ENCODE results near the gene SMAP2.
"Not testable (repeated sequence)": the region's sequence is repeated elsewhere in the genome, so short reads cannot be mapped to it uniquely, and the experiment has no call there.

Gene SMAP2

DNA sequence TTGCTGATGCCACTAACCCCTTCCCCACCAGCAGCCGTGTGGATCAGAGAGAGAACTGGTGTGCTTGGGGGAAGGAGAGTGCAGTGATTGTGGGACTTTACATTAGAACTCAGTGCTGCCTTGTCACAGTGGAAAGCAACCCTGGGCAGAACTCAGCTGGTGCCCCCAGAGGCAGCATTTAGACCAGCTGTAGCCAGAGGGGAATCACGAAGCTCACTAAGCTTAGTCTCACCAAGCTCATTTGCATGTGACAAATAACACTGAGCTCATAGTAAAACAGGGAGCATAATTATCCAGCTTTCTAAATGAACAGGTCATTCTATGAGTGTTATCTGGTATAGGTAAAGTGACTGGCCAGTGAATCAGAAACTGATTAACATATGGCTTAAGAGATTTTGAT lies 9.8 kb upstream of the SMAP2 start:
- no peak for DNase-seq (ENCODE audit: low read depth)
- H3K4me3 ChIP-seq (ENCODE audit: low read depth, low read length) = no peak overlapping the region

DNA sequence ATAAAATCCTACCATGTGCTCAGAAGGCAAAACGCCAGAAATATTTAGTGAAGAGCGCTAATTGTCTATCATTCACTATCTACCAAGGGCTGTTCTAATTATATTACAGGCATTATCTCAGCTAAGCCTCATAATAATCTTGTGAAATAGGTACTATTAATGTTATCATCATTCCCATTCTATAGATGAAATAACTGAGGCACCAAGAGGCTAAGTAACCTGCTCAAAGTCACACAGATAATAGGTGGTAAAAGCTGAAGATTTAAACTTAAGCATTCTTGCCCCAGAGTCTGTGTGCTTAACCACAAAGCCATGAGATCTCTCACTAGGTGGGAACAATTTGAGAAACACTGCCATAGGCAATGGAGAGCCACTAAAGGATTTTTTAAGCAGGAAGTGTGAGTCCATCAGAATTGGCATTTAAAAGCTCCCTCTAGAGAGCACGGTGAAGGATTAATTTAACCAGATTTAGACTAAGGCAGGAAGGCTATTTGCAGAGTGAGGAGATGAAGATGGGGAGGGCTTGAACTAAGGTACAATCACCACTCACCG lies 1.7 kb upstream of the SMAP2 start:
- H3K4me3 ChIP-seq (ENCODE audit: low read depth, low read length) = no peak overlapping the region
- no peak for DNase-seq (ENCODE audit: low read depth)

DNA sequence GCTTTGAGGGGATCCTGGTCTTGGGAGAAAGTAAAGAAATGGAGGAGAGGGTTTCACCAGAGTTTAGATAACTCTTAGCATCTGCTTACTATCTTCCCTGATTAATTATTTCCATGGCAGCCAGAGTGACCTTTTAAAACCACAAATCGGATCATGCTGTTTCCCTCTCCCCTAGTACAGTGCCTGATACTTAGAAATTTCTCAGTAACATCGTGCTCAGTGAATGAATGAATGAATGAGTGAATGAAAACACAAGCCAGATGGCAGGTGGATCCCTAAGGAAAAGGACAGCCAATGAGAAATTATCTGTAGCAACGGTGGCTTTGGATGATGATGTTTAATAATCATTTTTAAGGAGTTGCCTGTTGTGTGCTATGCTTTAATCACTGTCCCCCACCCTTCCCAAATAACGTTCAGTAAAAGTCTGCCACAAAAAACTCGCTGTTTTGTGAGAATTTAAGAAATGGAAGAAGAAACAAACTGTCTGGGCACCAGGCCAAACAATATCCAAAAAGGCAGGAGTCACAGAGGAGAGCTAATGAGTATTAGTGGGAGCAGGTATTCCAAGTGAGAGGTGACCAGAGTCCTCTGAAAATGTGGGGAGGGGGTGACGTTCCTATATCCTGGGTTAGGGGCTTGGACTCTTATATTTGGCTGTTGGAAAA lies 737 bp upstream of the SMAP2 start:
- no peak for DNase-seq (ENCODE audit: low read depth)
- H3K4me3 ChIP-seq (ENCODE audit: low read depth, low read length) = peak overlapping the region; percentile 100

DNA sequence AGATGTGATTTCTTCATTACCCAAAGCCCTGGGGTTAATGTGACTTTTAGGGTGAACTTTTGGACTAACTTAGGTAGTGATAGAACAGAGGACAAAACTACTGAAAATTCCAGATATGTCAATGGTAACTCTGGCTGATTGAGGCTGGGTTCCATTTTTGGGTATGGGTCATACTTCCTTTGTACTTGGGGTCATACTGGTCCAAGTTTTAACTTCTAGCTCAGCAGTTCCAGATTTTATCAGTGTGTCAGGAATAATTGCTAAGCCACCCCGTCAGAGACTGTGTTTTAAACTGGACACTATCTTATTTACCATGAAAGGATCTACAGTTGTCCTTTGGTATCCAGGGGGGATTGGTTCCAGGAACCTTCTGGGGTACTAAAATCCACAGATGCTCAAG lies 4.0 kb downstream of the SMAP2 start:
- DNase-seq (ENCODE audit: low read depth) = no peak
- H3K4me3 ChIP-seq (ENCODE audit: low read depth, low read length) = no peak overlapping the region

DNA sequence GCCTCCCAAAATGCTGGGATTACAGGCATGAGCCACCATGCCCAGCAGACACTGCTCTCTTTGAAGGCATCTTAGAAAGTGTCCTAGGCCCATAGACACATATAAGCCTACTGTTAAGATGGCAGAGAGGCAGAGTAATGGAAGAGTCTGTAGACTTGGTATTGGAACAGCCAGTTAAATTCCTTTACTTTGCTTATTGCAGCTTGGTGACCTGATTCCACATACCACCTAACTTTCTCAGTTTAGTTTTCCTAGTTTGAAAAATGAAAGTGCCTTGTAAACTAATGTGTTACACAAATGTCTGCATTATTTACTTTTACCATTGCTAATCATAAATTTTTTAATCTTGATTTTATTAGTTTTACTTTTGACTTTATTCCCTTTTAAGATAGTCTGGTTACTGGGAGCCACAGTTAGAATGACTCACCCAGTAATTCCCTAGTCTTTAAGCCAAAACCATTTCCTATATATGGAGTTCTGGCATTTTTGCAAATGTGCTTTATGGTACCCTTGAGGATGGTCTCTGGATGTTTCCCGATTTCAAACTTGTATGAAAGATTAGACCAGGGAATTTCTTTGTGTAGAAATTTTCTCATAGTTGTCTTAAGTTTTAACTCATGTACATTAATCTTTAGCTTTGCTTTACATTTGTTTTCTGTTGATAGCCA lies 6.4 kb downstream of the SMAP2 start:
- H3K4me3 ChIP-seq (ENCODE audit: low read depth, low read length) = no peak overlapping the region
- DNase-seq (ENCODE audit: low read depth) = peak; percentile 79

DNA sequence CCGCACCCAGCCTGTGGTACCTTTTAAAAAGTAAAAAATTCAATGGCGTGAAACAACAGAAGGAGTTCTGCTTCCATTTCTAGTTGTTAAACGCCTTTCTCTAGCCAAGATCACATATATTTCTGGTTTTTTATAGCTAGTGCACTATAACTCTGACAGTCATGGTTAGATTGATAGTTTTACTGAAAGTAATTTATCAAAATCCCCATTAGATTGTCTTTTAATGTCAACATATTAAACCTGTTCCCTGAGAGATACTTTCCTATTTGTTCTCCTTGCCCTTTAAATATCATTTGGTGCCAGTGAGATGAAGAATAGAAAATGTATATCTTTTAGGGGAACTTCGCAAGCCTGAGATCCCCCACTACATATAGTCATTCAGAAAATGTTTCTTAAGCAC lies 7.3 kb downstream of the SMAP2 start:
- DNase-seq (ENCODE audit: low read depth) = no peak
- H3K4me3 ChIP-seq (ENCODE audit: low read depth, low read length) = no peak overlapping the region

DNA sequence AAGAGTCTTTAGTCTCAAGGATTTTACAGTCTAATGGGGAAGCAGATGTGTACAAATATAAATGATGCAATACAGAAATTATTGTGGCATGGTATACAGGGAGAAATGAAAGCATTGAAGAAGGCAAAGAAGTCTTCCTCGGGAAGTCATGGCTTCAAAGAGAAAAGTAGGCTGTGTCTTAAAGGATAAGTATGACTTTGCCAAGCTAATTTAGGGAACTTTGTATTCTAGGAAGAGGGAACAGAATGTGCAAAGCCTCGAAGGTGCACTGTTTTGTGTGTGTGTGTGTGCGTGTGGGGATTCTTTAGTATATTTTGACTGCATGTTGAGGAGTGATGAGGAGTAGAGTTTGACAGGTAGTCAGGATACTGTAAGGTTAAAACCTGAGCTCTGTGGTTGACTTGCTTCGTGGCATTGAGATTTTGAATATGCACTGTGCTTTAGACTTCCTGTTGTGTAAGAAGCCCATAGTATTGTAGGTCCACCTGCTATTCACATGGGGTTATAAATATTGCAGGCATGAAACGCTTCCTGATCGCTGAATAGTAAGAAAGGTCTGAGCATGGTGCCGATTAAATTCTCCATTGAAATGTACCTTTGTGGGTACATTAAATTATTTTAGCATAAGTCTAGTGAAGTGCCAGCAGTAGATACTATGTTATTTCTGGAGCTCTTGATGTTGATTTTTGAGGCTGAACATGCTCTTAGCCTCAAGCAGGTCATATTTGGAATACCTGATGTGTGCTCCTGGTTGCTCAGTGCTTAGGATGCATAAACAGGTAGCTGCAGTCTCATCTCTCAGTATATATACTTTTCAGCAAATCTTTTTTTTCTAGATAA lies 8.0 kb downstream of the SMAP2 start:
- H3K4me3 ChIP-seq (ENCODE audit: low read depth, low read length) = no peak overlapping the region
- DNase-seq (ENCODE audit: low read depth) = no peak

DNA sequence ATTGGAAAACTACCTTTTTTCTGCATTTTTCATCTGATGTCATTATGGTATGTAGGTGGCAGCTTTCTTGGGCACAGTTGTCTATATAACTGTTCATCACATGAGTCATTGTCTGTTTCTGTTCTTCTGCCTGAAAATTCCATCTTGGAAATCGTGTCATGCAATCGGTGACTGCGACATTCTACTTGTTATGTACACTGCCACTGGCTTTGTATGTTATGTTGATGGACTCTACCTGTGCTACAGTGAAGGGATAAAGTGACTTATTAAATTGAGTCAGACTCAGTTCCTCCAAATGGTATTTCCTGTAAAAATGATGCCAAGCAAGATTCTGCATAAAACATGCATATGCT lies 8.6 kb downstream of the SMAP2 start:
- no peak for DNase-seq (ENCODE audit: low read depth)
- H3K4me3 ChIP-seq (ENCODE audit: low read depth, low read length) = no peak overlapping the region

DNA sequence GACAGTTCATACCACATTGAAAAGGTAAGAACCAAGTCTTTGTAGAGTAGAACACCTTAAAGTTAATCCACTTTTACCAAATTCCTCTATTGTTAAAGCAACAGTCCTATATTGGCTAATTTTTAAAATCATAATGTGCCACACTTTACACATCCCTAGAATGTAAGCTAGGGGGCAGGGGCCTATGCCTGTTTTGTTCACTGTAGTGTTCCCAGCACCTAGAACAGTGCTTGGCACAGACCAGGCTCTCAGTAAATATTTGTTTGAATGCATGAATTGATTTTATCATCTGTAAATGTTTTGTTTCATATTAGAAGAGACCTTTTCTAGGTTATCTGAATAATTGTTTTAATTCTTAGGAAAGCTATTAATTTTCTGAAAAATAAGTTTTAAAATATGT lies 9.1 kb downstream of the SMAP2 start:
- H3K4me3 ChIP-seq (ENCODE audit: low read depth, low read length) = no peak overlapping the region

DNA sequence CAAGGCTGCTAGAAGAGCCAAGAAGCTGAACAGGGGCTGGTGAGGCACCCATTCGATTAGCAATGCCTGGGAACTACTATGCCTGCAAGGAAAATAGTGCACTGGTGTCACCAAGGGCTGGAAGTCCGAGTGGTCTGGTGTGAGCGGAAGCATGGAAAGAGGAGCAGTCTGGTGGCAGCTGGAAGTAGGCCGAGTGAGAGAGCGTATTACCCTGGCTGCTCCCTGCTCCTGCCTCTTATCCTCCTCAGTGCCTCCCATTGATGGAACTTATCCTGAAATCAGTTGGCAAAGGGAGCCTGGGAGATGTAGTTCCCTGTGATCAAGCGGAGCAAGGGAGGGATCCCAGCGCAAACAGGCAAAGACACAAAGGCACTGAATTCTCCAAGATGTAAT lies 9.6 kb downstream of the SMAP2 start:
- no peak overlapping the region for H3K4me3 ChIP-seq (ENCODE audit: low read depth, low read length)
- DNase-seq (ENCODE audit: low read depth) = no peak

More for the DNA sequence above, 9.1 kb downstream of the SMAP2 start:
- DNase-seq (ENCODE audit: low read depth) = no peak

DNA sequence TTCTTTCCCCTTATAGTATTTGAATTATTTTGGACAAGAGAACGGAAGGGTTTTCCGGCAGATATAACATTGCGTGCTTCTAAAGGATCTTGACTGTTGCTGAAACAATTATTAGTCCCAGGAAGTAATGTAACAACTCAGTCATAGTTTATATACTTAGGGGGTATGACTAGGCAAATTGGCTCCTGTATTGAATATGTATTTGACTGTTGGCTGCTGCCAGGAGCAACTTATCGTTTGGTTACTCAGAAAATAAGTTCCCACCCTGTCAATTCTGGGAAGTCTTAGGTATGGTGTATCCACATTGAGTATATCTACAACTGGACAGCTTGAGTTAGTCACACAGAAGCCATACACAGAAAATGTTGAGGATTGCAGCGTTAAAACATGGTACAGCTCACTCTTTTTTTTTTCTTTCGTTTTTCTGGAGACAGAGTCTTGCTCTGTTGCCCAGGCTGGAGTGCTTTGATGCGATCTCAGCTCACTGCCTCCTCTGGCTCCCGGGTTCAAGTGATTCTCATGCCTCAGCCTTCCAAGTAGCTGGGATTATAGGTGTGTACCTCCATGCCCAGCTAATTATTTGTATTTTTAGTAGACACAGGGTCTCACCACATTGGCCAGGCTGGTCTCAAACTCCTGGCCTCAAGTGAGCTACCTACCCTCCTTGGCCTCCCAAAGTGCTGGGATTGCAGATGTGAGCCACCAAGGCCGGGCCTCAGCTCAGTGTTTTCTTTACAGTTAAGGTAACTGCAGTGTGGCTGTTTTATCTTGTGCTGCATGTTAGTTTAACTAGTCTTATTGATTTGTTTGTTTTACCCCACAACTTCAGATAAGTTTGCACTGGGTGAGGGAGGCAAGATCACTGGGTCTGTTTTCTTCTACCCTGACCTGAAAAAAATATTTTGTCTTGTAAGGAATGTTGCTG lies 10.2 kb downstream of the SMAP2 start:
- H3K4me3 ChIP-seq (ENCODE audit: low read depth, low read length) = no peak overlapping the region
- DNase-seq (ENCODE audit: low read depth) = peak; percentile 63

DNA sequence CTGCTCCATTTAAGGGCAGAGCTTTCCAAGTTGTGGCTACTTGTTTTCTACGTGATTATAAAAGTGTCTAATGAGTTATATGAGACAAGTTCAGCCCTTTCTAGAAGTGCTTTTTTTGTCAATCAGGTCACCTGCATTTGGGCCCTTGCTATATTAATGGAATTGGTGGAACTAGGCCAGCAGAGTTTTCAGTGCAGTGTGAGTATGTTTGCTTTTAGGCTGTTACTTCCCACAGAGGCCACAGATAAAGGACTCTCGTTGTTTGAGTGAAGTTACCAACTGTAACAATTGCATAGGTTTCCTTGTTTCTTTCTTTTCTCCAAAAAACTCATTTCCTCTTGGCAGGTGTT lies 10.9 kb downstream of the SMAP2 start:
- DNase-seq (ENCODE audit: low read depth) = no peak
- H3K4me3 ChIP-seq (ENCODE audit: low read depth, low read length) = no peak overlapping the region

DNA sequence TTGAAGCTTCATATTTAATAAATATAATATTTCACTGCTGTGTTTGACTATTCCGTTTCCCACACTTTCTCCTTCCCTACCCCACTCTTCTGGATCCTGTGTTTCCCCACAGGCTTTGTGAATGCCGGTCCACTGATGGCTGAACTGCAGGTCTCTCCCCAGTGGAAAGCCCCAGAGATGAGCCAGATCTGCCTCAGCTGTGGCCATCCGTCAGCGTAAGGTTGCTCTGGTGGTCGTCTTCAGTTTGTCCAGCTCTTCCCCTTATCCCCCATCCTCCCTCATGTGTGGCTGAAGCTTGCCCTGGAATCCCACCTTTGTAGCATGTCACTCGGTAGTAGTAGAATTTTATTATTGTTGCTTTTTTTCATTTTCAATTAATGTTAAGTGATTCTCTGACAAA lies 11.4 kb downstream of the SMAP2 start:
- no peak overlapping the region for H3K4me3 ChIP-seq (ENCODE audit: low read depth, low read length)
- DNase-seq (ENCODE audit: low read depth) = no peak

DNA sequence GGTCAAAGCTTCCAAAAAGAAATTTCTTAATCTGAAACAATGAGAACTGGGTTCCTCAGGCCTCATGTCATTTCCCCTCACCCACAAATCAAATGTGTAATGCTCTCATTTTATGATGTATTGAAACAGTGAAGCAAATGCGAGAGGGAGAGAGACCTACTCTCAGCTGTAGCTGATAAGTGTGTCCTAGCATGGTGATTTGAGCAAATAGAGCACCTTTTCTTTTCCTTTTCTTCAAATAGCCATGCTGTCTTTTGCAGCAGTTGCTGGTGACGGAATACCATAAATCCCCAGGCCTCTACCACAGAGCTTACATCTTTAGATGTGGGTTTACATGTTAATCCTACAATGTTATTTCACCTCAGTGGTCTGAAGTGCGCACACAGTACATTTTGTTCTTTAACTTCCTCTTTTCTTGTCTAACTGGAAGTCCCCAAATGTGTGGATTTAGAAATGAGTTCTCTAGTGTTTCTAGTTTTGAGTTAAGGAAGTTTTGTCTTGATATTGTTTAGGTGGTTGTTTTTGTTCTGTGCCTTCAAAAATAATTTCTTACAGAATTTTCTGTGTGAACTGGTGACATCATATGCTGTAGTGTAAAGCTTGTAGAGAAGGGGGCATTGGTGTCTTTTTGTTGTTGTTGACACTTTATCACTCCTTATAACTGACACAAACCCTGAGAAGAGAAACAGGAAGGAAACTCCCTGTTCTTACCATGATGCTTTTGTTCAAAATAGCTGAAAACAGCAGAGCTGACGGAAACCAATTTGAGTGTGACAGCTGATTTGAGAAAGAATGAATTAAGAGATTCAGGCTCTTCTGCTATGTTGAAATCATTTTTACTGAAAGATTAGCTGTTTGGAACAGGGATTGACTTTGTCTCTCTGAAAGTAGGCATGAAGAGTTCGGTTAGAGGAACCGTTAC lies 12.2 kb downstream of the SMAP2 start:
- H3K4me3 ChIP-seq (ENCODE audit: low read depth, low read length) = no peak overlapping the region
- peak; percentile 73 for DNase-seq (ENCODE audit: low read depth)

DNA sequence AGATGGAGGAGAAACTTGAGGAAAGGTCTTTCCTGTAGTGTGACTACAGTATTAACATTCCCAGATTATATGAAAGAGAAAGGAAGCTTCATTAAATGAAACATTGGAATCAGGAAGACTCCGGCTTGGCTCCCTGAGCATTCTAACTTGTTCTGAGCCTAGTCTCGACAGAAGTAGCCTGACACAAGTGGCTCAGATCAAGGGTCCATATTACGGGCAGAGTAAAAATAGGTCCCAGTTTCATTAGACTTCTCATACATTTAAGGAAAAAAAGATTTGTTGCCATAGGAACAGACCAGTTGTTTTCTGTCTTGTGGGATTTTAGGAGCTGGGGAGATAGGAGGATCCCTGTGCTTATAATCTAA lies 12.8 kb downstream of the SMAP2 start:
- DNase-seq (ENCODE audit: low read depth) = no peak
- no peak overlapping the region for H3K4me3 ChIP-seq (ENCODE audit: low read depth, low read length)

DNA sequence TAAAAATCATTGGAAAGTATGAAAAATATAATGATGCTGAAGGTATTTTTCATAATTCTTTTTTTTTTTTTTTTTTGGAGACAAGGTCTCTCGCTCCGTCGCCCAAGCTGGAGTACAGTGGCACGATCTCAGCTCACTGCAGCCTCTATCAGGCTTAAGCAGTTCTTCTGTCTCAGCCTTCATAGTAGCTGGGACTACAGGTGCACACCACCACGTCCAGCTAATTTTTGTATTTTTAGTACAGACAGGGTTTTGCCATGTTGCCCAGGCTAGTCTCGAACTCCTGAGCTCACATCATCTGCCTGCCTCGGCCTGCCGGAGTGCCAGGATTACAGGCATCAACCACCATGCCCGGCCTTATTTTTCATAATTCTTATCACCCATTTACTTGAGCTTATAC lies 13.3 kb downstream of the SMAP2 start:
- DNase-seq (ENCODE audit: low read depth) = no peak
- no peak overlapping the region for H3K4me3 ChIP-seq (ENCODE audit: low read depth, low read length)

DNA sequence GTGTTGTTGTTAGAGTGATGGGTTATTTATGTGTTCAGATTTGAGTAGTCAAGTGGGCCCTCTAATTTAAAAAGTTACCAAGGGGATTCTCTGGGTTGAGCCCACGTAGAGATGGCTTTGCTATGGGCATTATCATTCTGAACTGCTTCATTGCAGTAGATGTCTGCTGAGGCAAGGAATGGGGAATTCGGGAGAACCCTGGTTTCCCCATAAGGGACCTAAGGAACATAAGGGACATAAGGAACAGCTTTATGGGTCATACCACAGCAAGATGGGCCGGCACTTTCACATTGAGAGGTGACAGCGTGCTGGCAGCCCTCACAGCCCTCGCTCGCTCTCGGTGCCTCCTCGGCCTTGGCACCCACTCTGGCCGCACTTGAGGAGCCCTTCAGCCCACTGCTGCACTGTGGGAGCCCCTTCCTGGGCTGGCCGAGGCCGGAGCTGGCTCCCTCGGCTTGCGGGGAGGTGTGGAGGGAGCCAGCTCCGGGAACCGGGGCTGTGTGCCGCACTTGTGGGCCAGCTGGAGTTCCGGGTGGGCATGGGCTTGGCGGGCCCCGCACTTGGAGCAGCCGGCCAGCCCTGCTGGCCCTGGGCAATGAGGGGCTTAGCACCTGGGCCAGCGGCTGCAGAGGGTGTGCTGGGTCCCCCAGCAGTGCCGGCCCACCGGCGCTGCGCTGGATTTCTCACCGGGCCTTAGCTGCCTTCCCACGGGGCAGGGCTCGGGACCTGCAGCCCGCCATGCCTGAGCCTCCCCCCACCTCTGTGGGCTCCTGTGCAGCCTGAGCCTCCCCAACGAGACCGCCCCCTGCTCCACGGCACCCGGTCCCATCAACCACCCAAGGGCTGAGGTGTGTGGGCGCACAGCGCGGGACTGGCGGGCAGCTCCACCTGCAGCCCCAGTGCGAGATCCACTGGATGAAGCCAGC lies 14.1 kb downstream of the SMAP2 start:
- H3K4me3 ChIP-seq (ENCODE audit: low read depth, low read length); DNase-seq (ENCODE audit: low read depth): not testable (repeated sequence)
